Testis (tissue), 3 donors: ENCODE results near the gene NAP1L4. TPM values are rescaled to one million over a fixed set of nuclear protein-coding genes. Genes with fewer than 3 reads are reported as not detected.

ENCODE experiments used
- DNase-seq: peaks from one replicate; pipeline ENCODE4 v3.0.0-alpha.2; 2019
- H3K27ac ChIP-seq, 2 donors: fragments of 200-600 bp; sonication (generic); one replicate each; pipeline ENCODE4 v1.5.1; 2019
- H3K27me3 ChIP-seq: fragments of 200-600 bp; sonication (generic); one replicate; pipeline ENCODE4 v1.5.1; 2019
- H3K36me3 ChIP-seq: fragments of 200-600 bp; sonication (generic); one replicate; pipeline ENCODE4 v1.5.1; 2017; ENCODE audit warnings: low read depth; ENCODE audit errors: missing control alignments
- H3K4me1 ChIP-seq: fragments of 200-600 bp; sonication (generic); one replicate; pipeline ENCODE4 v1.5.1; 2019
- H3K4me3 ChIP-seq, 2 donors: fragments of 200-600 bp; sonication (generic); one replicate each; pipeline ENCODE4 v1.5.1; 2017 to 2019
- H3K9me3 ChIP-seq: fragments of 200-600 bp; sonication (generic); one replicate; pipeline ENCODE4 v1.5.1; 2017
- POLR2A ChIP-seq: fragments of 450-650 bp; IDR thresholded peaks from one replicate; pipeline ENCODE4 v1.6.1; 2017; ENCODE audit warnings: antibody characterized with exemption, mild to moderate bottlenecking, moderate library complexity
- WGBS, 2 donors: methylation state at CpG; one replicate each; pipeline ENCODE4 v1.1.5; 2018; 5-methylcytosine and 5-hydroxymethylcytosine counted together
- intact Hi-C: fragments of 100-400 bp; cut with DNase I; formaldehyde crosslinking; loops from one replicate; pipeline ENCODE4 v1.15.1; 2023; ENCODE audit warnings: low total_unique reads
- polyA plus RNA-seq: library from polyadenylated mRNA; stranded (reverse); fragments of 350-450 nt; fragmentation: Illumina TruSeq; extraction: RNeasy Lipid Tissue Mini Kit (QIAGEN cat#74804); gene quantifications from one replicate; pipeline ENCODE4 v1.2.3, GENCODE V29; 2014; ENCODE audit warnings: low read depth, low replicate concordance; ENCODE audit not compliant: insufficient read depth
- total RNA-seq, 2 donors: library from RNA; depleted of rRNA; stranded (reverse); fragments of >200 nt; gene quantifications; one replicate each; pipeline ENCODE4 v1.2.3, GENCODE V29; 2016
- TF ChIP-seq, protein P1 (sequence below), 3 experiments: fragments of 450-650 bp in 2 of 3; fragments of 200-600 bp in 1 of 3; sonication (generic) in 1 of 3; IDR thresholded peaks; one replicate each; pipeline ENCODE4 v1.5.1; 2016 to 2019; ENCODE audit warnings: antibody characterized with exemption in 3 of 3, mild to moderate bottlenecking in 2 of 3, moderate library complexity in 1 of 3

NAP1L4 gene
- total and polyA plus RNA-seq, 3 donors from 2014 or later = 165 to 208 (median 206) TPM

DNA sequence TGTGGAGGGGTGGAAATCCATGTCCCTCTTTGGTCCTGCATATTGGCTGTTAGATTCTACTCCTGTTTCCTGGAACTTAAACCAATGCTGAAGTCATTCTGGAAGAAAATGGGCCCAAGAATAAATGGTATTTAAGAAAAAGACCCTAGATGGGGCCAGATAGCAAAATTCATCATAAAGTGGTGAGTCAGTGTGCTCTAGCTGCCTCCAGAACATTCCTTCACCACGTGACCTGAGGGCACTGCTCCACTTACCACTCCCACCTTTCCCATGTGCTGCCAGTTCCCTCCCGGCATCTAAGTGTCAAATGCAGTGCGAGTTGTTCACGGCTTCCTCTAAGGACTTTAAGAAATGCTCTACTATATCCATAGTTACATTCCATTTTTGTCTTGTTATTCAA is 30.9 kb upstream of the NAP1L4 start:
- no peak overlapping the region for H3K27ac ChIP-seq
- WGBS, 2 donors = 71 to 80% methylated on average over 4 of the region's 4 CpGs

DNA sequence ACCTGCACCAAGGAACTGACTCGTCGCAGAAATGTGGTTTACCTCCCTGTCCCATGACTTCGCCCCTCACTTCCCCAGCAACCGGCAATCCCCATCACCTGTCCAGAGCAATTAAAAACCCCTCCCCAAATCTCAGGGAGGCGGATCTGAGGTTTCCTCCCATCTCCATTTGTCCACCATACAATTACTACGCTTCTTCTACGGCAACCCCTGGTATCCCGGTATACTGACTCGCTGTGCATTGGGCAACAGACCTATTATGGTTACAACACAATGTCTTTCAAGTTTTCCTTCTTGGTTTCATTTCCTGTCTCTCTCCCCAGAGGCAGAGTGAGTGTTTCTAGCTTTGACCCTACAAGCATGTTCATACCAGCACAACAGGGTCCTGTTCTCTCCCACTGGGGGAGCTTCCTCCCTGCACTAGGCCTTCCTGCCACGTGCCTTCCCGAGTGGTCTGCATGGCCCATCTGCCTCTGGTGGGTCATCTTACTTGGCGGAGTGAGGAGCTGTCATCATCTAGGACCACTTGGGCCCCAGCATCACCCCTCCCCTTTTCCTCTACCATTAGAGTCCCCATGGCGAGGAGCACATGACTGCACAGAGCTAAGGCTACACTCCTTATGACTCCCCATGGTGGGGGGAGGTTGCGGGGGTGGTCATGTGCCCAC is 30.3 kb upstream of the NAP1L4 start:
- intact Hi-C loops = no loop called here
- no peak overlapping the region for H3K4me3 ChIP-seq
- no peaks in the 10 kb centered on the region for H3K4me1 ChIP-seq
- no peak for DNase-seq
- WGBS, 2 donors = 88 to 92% methylated on average over 13 to 14 of the region's 14 CpGs
- H3K27me3 ChIP-seq = no peaks in the 10 kb centered on the region
- H3K36me3 ChIP-seq = no peaks in the 10 kb centered on the region
- no peak overlapping the region for H3K27ac ChIP-seq
- TF ChIP-seq POLR2A = no peak
- TF ChIP-seq, protein P1, sequence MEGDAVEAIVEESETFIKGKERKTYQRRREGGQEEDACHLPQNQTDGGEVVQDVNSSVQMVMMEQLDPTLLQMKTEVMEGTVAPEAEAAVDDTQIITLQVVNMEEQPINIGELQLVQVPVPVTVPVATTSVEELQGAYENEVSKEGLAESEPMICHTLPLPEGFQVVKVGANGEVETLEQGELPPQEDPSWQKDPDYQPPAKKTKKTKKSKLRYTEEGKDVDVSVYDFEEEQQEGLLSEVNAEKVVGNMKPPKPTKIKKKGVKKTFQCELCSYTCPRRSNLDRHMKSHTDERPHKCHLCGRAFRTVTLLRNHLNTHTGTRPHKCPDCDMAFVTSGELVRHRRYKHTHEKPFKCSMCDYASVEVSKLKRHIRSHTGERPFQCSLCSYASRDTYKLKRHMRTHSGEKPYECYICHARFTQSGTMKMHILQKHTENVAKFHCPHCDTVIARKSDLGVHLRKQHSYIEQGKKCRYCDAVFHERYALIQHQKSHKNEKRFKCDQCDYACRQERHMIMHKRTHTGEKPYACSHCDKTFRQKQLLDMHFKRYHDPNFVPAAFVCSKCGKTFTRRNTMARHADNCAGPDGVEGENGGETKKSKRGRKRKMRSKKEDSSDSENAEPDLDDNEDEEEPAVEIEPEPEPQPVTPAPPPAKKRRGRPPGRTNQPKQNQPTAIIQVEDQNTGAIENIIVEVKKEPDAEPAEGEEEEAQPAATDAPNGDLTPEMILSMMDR (IDR thresholded peaks at IDR 0.05) = no peak
- no peaks in the 10 kb centered on the region for H3K9me3 ChIP-seq

More for the DNA sequence above, 30.9 kb upstream of the NAP1L4 start:
- no peak for DNase-seq
- Histone ChIP-seq H3K9me3 (no peaks in the 10 kb centered on the region), H3K36me3 (no peaks in the 10 kb centered on the region), H3K4me1 (no peaks in the 10 kb centered on the region), H3K4me3 (no peak overlapping the region), H3K27me3 (no peaks in the 10 kb centered on the region)
- TF ChIP-seq POLR2A = no peak
- TF ChIP-seq, protein P1 (IDR thresholded peaks at IDR 0.05) = no peak
- intact Hi-C loops = no loop called here

DNA sequence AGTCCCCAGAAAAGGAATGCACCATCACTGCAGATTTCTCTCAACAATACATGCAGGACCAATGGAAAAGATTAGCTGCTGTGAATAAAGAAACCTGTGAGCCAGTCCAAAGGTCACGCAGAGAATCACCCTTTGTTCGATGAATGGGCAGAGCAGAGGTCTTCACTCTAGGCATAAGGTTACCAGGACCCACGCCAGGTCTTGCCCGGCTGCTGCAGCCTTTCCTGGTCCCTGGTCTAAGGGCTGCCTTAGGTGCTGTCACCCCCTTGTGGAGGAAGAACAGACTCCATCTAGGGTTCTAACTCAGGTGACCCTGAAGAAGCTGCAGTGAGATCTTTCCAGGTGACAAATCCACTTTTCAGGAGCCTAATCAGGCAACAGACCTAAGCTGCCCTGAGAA is 29.0 kb upstream of the NAP1L4 start:
- intact Hi-C loops = no loop called here
- Histone ChIP-seq H3K9me3 (no peaks in the 10 kb centered on the region), H3K27ac (no peak overlapping the region), H3K4me3 (no peak overlapping the region), H3K4me1 (no peaks in the 10 kb centered on the region), H3K27me3 (no peaks in the 10 kb centered on the region), H3K36me3 (no peaks in the 10 kb centered on the region)
- TF ChIP-seq POLR2A = no peak
- TF ChIP-seq, protein P1 (IDR thresholded peaks at IDR 0.05) = peak; percentile 31 to 47 (median 39)
- DNase-seq = peak; percentile 70
- 47 to 68% methylated on average over 4 of the region's 4 CpGs for WGBS, 2 donors

DNA sequence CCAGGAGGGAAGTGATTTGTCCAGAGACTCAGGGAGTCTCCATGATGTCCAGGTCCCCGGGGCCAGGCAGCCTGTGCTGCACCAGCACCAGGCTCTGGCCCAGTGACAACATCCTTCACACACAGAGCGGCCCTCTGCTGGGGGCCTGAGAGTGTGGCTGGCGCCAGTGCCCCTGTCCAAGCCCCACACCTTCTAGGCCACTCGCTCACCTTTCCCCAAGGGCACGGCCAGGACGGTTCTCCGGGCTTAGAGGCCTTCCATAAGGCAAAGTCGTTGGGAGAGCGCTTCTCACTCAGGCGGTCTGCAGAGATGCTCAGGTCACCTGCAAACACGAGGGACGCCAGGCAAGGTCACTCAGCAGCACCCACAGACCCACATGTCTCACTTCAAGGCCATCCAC is 27.9 kb upstream of the NAP1L4 start:
- TF ChIP-seq, protein P1 (IDR thresholded peaks at IDR 0.05) = no peak
- no peak for TF ChIP-seq POLR2A
- H3K27ac ChIP-seq = no peak overlapping the region
- 82 to 88% methylated on average over 9 to 12 of the region's 12 CpGs for WGBS, 2 donors
- no peaks in the 10 kb centered on the region for H3K9me3 ChIP-seq
- no peaks in the 10 kb centered on the region for H3K4me1 ChIP-seq
- no peaks in the 10 kb centered on the region for H3K36me3 ChIP-seq
- intact Hi-C loops = no loop called here
- no peak overlapping the region for H3K4me3 ChIP-seq
- DNase-seq = no peak
- H3K27me3 ChIP-seq = no peaks in the 10 kb centered on the region

DNA sequence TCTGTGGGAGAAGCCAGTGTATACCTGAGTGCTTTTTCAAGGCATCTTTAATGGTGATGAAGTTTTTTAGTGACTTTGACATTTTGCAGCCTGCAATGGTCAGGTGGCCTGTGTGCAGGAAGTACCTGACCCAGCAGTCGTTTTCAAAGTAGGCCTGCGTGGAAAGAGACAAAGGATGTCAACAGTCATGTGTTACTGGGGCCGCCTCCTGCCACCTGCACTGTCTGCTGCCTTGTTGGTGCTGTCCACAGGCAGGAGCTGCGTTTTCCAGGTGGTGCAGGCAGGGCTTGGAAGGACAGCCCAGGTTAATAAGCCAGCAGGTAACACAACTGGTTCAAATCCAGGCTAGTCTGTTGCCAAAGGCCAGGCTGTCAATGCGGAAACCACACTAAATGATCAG is 26.5 kb upstream of the NAP1L4 start:
- TF ChIP-seq, protein P1 (IDR thresholded peaks at IDR 0.05) = no peak
- no peak for TF ChIP-seq POLR2A

More for the DNA sequence above, 26.5 kb upstream of the NAP1L4 start:
- Histone ChIP-seq H3K27ac (no peak overlapping the region), H3K36me3 (no peaks in the 10 kb centered on the region), H3K9me3 (no peaks in the 10 kb centered on the region), H3K4me1 (no peaks in the 10 kb centered on the region), H3K27me3 (no peaks in the 10 kb centered on the region), H3K4me3 (no peak overlapping the region)
- 81 to 85% methylated on average over 4 to 5 of the region's 5 CpGs for WGBS, 2 donors
- intact Hi-C loops = no loop called here
- no peak for DNase-seq
